H1 (cell line): Measurements from ENCODE around the gene BTAF1. TPM values are rescaled to one million over a fixed set of nuclear protein-coding genes. Genes with fewer than 3 reads are reported as not detected.

ENCODE experiments used
- CTCF ChIA-PET: fragments of 300-600 bp; sonication (Branson Sonifier 250); formaldehyde crosslinking; loops from one replicate; lab custom pipeline; 2021; ENCODE audit not compliant: partially characterized antibody; lab: Charles Lee
- POLR2A ChIA-PET: fragments of 300-600 bp; sonication (Branson Sonifier 250); formaldehyde crosslinking; loops from one replicate; lab custom pipeline; 2021; ENCODE audit warnings: inconsistent platforms; ENCODE audit not compliant: partially characterized antibody; lab: Charles Lee
- DNase-seq, 2 experiments: peaks; one replicate each; pipeline versions ENCODE4 v3.0.0 to v3.0.0-alpha.2; 2010 to 2022; ENCODE audit warnings: low spot score in 2 of 2, low read depth in 1 of 2, mixed read lengths in 1 of 2
- FAIRE-seq: peaks from 2 replicates; lab custom pipeline; 2011; peaks lifted over from hg19 to GRCh38; lab: Jason Lieb, UNC
- H2AFZ ChIP-seq: 2 replicates; pipeline ENCODE4 v1.8.1; 2012; ENCODE audit warnings: low read length, inconsistent platforms
- H2AK5ac ChIP-seq: 2 replicates; pipeline ENCODE4 v1.6.1; 2013; ENCODE audit warnings: low read depth, low read length
- H2BK120ac ChIP-seq: replicated peaks from 2 replicates; pipeline ENCODE3; 2013; ENCODE audit warnings: low read depth, low read length, inconsistent platforms
- H2BK12ac ChIP-seq: 2 replicates; pipeline ENCODE4 v1.6.1; 2013; ENCODE audit warnings: low read depth, low read length
- H2BK15ac ChIP-seq: 2 replicates; pipeline ENCODE4 v1.6.1; 2013; ENCODE audit warnings: low read length
- H2BK20ac ChIP-seq: 2 replicates; pipeline ENCODE4 v1.6.1; 2013; ENCODE audit warnings: low read length
- H2BK5ac ChIP-seq: 2 replicates; pipeline ENCODE4 v1.6.1; 2013; ENCODE audit warnings: low read depth, low read length
- H3K14ac ChIP-seq: 2 replicates; pipeline ENCODE4 v1.6.1; 2013; ENCODE audit warnings: inconsistent platforms; ENCODE audit not compliant: insufficient read length
- H3K18ac ChIP-seq: 2 replicates; pipeline ENCODE4 v1.6.1; 2013; ENCODE audit warnings: low read length; ENCODE audit errors: extremely low read depth
- H3K23ac ChIP-seq: 2 replicates; pipeline ENCODE4 v1.6.1; 2013; ENCODE audit warnings: inconsistent platforms; ENCODE audit not compliant: insufficient read length
- H3K23me2 ChIP-seq: 2 replicates; pipeline ENCODE4 v1.6.1; 2013; ENCODE audit warnings: low read depth, low read length
- H3K27ac ChIP-seq: 2 replicates; pipeline ENCODE4 v1.6.1; 2011; ENCODE audit warnings: low read depth, low read length, inconsistent platforms
- H3K27me3 ChIP-seq, 4 experiments: replicated peaks in 1 of 4; 1 replicate in 1 of 4; 2 replicates in 3 of 4; pipeline versions ENCODE4 v1.6.1 to v1.8.1; 2011 to 2013; ENCODE audit warnings: low read length in 3 of 4, mild to moderate bottlenecking in 3 of 4, inconsistent platforms in 2 of 4, mixed read lengths in 2 of 4, moderate library complexity in 1 of 4; ENCODE audit not compliant: control insufficient read depth in 3 of 4, insufficient read depth in 3 of 4; ENCODE audit errors: extremely low read depth in 1 of 4
- H3K36me3 ChIP-seq, 4 experiments: 2 replicates each; pipeline versions ENCODE4 v1.6.1 to v1.8.1; 2011 to 2013; ENCODE audit warnings: mild to moderate bottlenecking in 4 of 4, low read length in 3 of 4, moderate library complexity in 2 of 4, control low read depth in 1 of 4, inconsistent platforms in 1 of 4; ENCODE audit not compliant: insufficient read depth in 4 of 4, control insufficient read depth in 2 of 4
- H3K4ac ChIP-seq: replicated peaks from 2 replicates; pipeline ENCODE3; 2013; ENCODE audit warnings: low read length, low read depth, mixed read lengths, inconsistent platforms; ENCODE audit not compliant: insufficient read length
- H3K4me1 ChIP-seq, 4 experiments: replicated peaks in 1 of 4; 1 replicate in 1 of 4; 2 replicates in 3 of 4; pipeline versions ENCODE4 v1.6.1 to v1.8.1; 2011 to 2013; ENCODE audit warnings: low read length in 3 of 4, inconsistent platforms in 2 of 4, mixed read lengths in 1 of 4; ENCODE audit not compliant: insufficient read depth in 4 of 4, control insufficient read depth in 3 of 4
- H3K4me2 ChIP-seq, 2 experiments: 2 replicates each; pipeline versions ENCODE4 v1.6.1 to v1.8.1; 2011 to 2013; ENCODE audit warnings: low read depth in 2 of 2, low read length in 2 of 2, control low read depth in 1 of 2, inconsistent platforms in 1 of 2, mild to moderate bottlenecking in 1 of 2; ENCODE audit not compliant: insufficient read depth in 1 of 2
- H3K4me3 ChIP-seq, 4 experiments: fragments of 200-600, 300-600 bp in 1 of 4; sonication (generic), shearing (Covaris generic), sonication (Bioruptor Twin) in 1 of 4; 2 replicates each; pipeline versions ENCODE4 v1.5.1 to v1.8.1; 2011 to 2016; ENCODE audit warnings: low read length in 4 of 4, low read depth in 3 of 4, control low read depth in 2 of 4, inconsistent platforms in 2 of 4, mild to moderate bottlenecking in 2 of 4, mixed read lengths in 1 of 4, moderate library complexity in 1 of 4; ENCODE audit not compliant: insufficient read depth in 2 of 4; ENCODE audit errors: extremely low read depth in 1 of 4
- H3K56ac ChIP-seq: replicated peaks from 2 replicates; pipeline ENCODE3; 2013; ENCODE audit warnings: low read depth, mild to moderate bottlenecking, mixed read lengths, low read length, inconsistent platforms; ENCODE audit not compliant: insufficient read length
- H3K79me1 ChIP-seq: 2 replicates; pipeline ENCODE4 v1.6.1; 2013; ENCODE audit warnings: low read depth, low read length, control low read depth
- H3K79me2 ChIP-seq, 2 experiments: 2 replicates each; pipeline versions ENCODE4 v1.6.1 to v1.8.1; 2012 to 2013; ENCODE audit warnings: low read length in 2 of 2, mild to moderate bottlenecking in 2 of 2, inconsistent platforms in 1 of 2; ENCODE audit not compliant: insufficient read depth in 2 of 2, control insufficient read depth in 1 of 2
- H3K9ac ChIP-seq, 4 experiments: replicated peaks in 1 of 4; 1 replicate in 1 of 4; 2 replicates in 3 of 4; pipeline versions ENCODE4 v1.6.1 to v1.8.1; 2011 to 2013; ENCODE audit warnings: low read depth in 3 of 4, low read length in 3 of 4, control low read depth in 2 of 4, mild to moderate bottlenecking in 2 of 4, moderate library complexity in 2 of 4, inconsistent platforms in 1 of 4; ENCODE audit errors: extremely low read depth in 1 of 4
- H3K9me3 ChIP-seq, 2 experiments: 2 replicates each; pipeline versions ENCODE4 v1.6.1 to v1.8.1; 2012 to 2013; ENCODE audit warnings: mild to moderate bottlenecking in 2 of 2, moderate library complexity in 2 of 2, control low read depth in 1 of 2, inconsistent platforms in 1 of 2, low read depth in 1 of 2, low read length in 1 of 2, mixed read lengths in 1 of 2; ENCODE audit not compliant: insufficient read depth in 2 of 2
- H4K20me1 ChIP-seq, 2 experiments: replicated peaks in 1 of 2; 2 replicates each; pipeline versions ENCODE3 to v1.8.1; 2011 to 2013; ENCODE audit warnings: inconsistent platforms in 2 of 2, low read length in 2 of 2, mild to moderate bottlenecking in 1 of 2; ENCODE audit not compliant: insufficient read depth in 2 of 2, control insufficient read depth in 1 of 2
- H4K5ac ChIP-seq: 2 replicates; pipeline ENCODE4 v1.6.1; 2013; ENCODE audit warnings: low read length, low read depth, mixed read lengths, inconsistent platforms; ENCODE audit not compliant: insufficient read length
- H4K8ac ChIP-seq: 2 replicates; pipeline ENCODE4 v1.8.0; 2013; ENCODE audit warnings: mild to moderate bottlenecking, moderate library complexity, low read length, inconsistent platforms; ENCODE audit not compliant: insufficient read depth; ENCODE audit errors: extremely low read depth
- H4K91ac ChIP-seq: replicated peaks from 2 replicates; pipeline ENCODE3; 2013; ENCODE audit warnings: low read length, mixed read lengths, inconsistent platforms; ENCODE audit not compliant: insufficient read length
- BCL11A ChIP-seq, 2 experiments: IDR thresholded peaks; one replicate each; pipeline ENCODE4 v1.6.1; 2011; ENCODE audit warnings: low read depth in 2 of 2, low read length in 2 of 2, mild to moderate bottlenecking in 2 of 2
- CBX5 ChIP-seq: fragments of 300-800, 300-1000 bp; sonication (generic); IDR thresholded peaks from 2 replicates; pipeline ENCODE4 v1.7.1; 2016; ENCODE audit warnings: antibody characterized with exemption, low read length, low read depth
- CREB1 ChIP-seq: IDR thresholded peaks from 2 replicates; pipeline ENCODE4 v1.6.1; 2012; ENCODE audit warnings: inconsistent platforms
- JUND ChIP-seq: IDR thresholded peaks from 2 replicates; pipeline ENCODE4 v1.6.1; 2011; ENCODE audit warnings: mild to moderate bottlenecking, improper control_type of control experiment, low read length
- KDM5A ChIP-seq: fragments of 200-600 bp; IDR thresholded peaks from 2 replicates; pipeline ENCODE4 v1.7.1; 2012; ENCODE audit warnings: mild to moderate bottlenecking, low read length, inconsistent platforms, mixed read lengths
- NANOG ChIP-seq: IDR thresholded peaks from 2 replicates; pipeline ENCODE4 v1.6.1; 2011; ENCODE audit warnings: low read length, low read depth, mild to moderate bottlenecking, inconsistent platforms; ENCODE audit not compliant: insufficient read depth, poor library complexity, severe bottlenecking
- PHF8 ChIP-seq: fragments of 200-600 bp; sonication (generic); conservative IDR thresholded peaks from 2 replicates; pipeline ENCODE4 v1.7.1; 2012; ENCODE audit warnings: low read depth, mild to moderate bottlenecking, inconsistent platforms, low read length, moderate library complexity
- SIN3A ChIP-seq, 2 experiments: IDR thresholded peaks in 1 of 2; conservative IDR thresholded peaks in 1 of 2; 2 replicates each; pipeline ENCODE4 v1.6.1; 2011 to 2012; ENCODE audit warnings: low read length in 2 of 2, improper control_type of control experiment in 1 of 2, low read depth in 1 of 2, mild to moderate bottlenecking in 1 of 2
- SUZ12 ChIP-seq: fragments of 200-600 bp; sonication (generic); IDR thresholded peaks from 2 replicates; pipeline ENCODE4 v1.6.1; 2012; ENCODE audit warnings: mild to moderate bottlenecking, inconsistent platforms, low read length, moderate library complexity, mixed read lengths
- polyA plus RNA-seq, 7 experiments: library from polyadenylated mRNA; depleted of rRNA in 3 of 7; stranded (reverse) in 5 of 7; unstranded in 2 of 7; fragments of >200 nt in 5 of 7; fragments of 200-250 nt in 2 of 7; gene quantifications; 1 replicate in 5 of 7; 2 replicates in 1 of 7; 4 replicates in 1 of 7; pipeline versions ENCODE4 v1.2.1 to v1.2.3, GENCODE V29; 2011 to 2013; ENCODE audit warnings: missing spikeins in 2 of 7, mixed read lengths in 2 of 7
- total RNA-seq: library from RNA; stranded (reverse); fragmentation: NEBNext Ultra II Directional; extraction: Animal tissue kit (Norgen Biotek cat#: 25700); gene quantifications from 2 replicates; pipeline ENCODE4 v1.2.1, GENCODE V29; 2021
- TF ChIP-seq, protein P1 (sequence below): IDR thresholded peaks from 2 replicates; pipeline ENCODE4 v1.6.1; 2011; ENCODE audit warnings: low read length, improper control_type of control experiment

The BTAF1 gene
- total and polyA plus RNA-seq, 2 of the 8 experiments (the other 6 are each of a cell fraction or from before 2014, with no cell fraction given), result 24.5 to 39.1 TPM

DNA sequence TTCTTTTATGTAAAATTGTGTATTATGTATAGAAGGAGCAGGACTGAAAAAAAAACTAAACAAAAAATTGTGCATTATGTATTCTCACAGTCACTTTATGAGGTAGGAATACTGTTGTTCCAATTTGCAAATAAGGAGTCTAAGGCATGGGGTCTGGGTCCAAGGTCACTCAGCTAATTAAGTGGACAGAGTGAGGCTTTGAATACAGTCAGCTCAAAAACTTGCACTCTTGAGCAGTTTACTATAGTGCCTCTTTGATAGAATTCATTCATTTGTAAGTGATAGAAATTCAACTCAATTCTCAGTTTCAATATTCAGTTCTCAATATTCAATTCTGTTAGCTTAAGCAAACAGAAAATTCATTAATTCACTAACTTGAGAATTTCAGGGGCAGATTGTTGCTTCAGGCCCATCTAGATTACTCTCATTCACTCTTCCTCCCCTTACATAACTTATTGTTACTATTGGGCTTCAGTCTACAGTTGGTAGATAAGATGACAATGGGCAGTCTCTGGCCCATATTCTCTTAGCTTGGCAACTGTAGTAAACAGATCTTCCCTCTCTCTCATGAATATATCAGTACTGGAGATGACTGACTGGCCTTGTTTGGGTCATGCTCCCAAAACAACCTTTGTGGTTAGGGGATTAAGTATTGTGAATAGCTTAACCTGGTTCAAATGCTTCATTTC lies 86.6 kb downstream of the BTAF1 start:
- Histone ChIP-seq H4K20me1 (no peaks in the 10 kb centered on the region), H3K9me3 (no peaks in the 10 kb centered on the region), H3K36me3 (peaks cover 3 to 61% (median 21%) of the 10 kb centered on the region in 4 experiments; a peak in 7 of 8 replicates), H2BK15ac (no peak overlapping the region), H3K27me3 (no peaks in the 10 kb centered on the region), H3K56ac (no peak overlapping the region), H3K18ac (no peak overlapping the region), H2BK12ac (no peak overlapping the region), H2AK5ac (no peak overlapping the region), H3K4me2 (no peak overlapping the region), H3K14ac (no peak overlapping the region), H2BK120ac (no peak overlapping the region), H3K4me3 (no peak overlapping the region), H3K79me2 (no peaks in the 10 kb centered on the region), H3K9ac (no peak overlapping the region), H3K79me1 (no peaks in the 10 kb centered on the region; the same call in 1 of the 2 replicates), H2AFZ (no peak overlapping the region), H4K91ac (no peak overlapping the region), H2BK20ac (no peak overlapping the region), H3K27ac (no peak overlapping the region), H3K4ac (no peak overlapping the region), H3K23ac (no peak overlapping the region), H4K5ac (no peak overlapping the region), H3K23me2 (no peaks in the 10 kb centered on the region), H2BK5ac (no peak overlapping the region), H3K4me1 (no peaks in the 10 kb centered on the region), H4K8ac (no peak overlapping the region)
- POLR2A ChIA-PET, result interaction anchor here (1.4 kb wide), 1 partner anchor 45 kb away, joined by 3 read pairs; no protein-coding TSS in a partner anchor
- CTCF ChIA-PET, result interaction anchor here (0.6 to 1.1 kb wide), 2 partner anchors 199 to 424 kb away, joined by 3 read pairs; no protein-coding TSS in a partner anchor
- DNase-seq (no peak), FAIRE-seq (no peak)
- TF ChIP-seq CREB1 (no peak), KDM5A (no peak), BCL11A (IDR thresholded peaks at IDR 0.05; ENCODE audit: low read depth in 2 of 2, low read length in 2 of 2) (no peak), CBX5 (no peak), PHF8 (no peak), SIN3A (conservative IDR thresholded peaks at IDR 0.05 in 1 of 2, IDR thresholded peaks at IDR 0.05 in 1 of 2; ENCODE audit: low read depth in 1 of 2, low read length in 2 of 2) (no peak), JUND (no peak), NANOG (no peak), SUZ12 (no peak)
- TF ChIP-seq, protein P1, sequence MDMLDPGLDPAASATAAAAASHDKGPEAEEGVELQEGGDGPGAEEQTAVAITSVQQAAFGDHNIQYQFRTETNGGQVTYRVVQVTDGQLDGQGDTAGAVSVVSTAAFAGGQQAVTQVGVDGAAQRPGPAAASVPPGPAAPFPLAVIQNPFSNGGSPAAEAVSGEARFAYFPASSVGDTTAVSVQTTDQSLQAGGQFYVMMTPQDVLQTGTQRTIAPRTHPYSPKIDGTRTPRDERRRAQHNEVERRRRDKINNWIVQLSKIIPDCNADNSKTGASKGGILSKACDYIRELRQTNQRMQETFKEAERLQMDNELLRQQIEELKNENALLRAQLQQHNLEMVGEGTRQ, result no peak
